GM12872 (cell line): ENCODE measurements around the gene NDUFB6.
A peak's percentile ranks its signal among the peaks of the same experiment; 100 is the strongest.

Source experiments
- CTCF ChIP-seq: IDR thresholded peaks from 3 replicates; pipeline ENCODE4 v1.5.1; 2011; ENCODE audit warnings: low read depth, mild to moderate bottlenecking, low read length, moderate library complexity; ENCODE audit not compliant: insufficient read depth

The NDUFB6 gene

GRCh38 chr9:32590476-32590875 is 17.5 kb upstream of the NDUFB6 start:
- TF ChIP-seq CTCF = no peak

- peak; percentile 59 for TF ChIP-seq CTCF
These were observed 16.2 kb upstream of the NDUFB6 start for GRCh38 chr9:32589083-32589723.

GRCh38 chr9:32587901-32588300 is 14.9 kb upstream of the NDUFB6 start:
- TF ChIP-seq CTCF = no peak

GRCh38 chr9:32584784-32585183 is 11.8 kb upstream of the NDUFB6 start:
- no peak for TF ChIP-seq CTCF

GRCh38 chr9:32581512-32582143 is 8.7 kb upstream of the NDUFB6 start:
- peak; percentile 77 for TF ChIP-seq CTCF

GRCh38 chr9:32580631-32581300 is 7.8 kb upstream of the NDUFB6 start:
- peak; percentile 7; the same call in 1 of the 3 replicates for TF ChIP-seq CTCF

- peak; percentile 94 for TF ChIP-seq CTCF
These were observed 6.9 kb upstream of the NDUFB6 start for GRCh38 chr9:32579706-32580331.
